Activated effector memory CD4-positive, alpha-beta T cell treated with Interleukin-2 at 50 U/mL for 16 hours (primary cell): ENCODE data around the gene XIST.
"Not testable (repeated sequence)": the region's sequence is repeated elsewhere in the genome, so short reads cannot be mapped to it uniquely, and the experiment has no call there.

Experiments used
- DNase-seq: peaks from one replicate; pipeline ENCODE4 v3.0.0-alpha.2; 2020

XIST gene

DNA sequence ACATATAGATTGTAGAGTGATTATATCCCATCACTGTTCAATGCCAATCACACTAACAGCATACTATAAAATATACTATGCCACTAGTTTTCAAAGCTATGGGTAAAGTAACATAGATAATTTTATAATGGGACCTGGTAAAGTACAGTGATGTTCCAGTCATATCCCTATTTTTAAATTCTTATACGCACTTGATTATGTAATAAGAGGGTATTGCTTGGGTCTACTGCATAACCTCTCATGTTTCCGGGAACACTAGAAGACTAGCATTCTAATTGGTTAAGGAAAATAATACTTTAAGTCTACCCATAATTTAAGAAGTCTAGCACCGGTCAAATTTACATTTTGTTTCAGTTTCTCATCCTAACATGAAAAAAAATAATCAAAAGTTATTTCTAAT lies 14.4 kb downstream of the XIST start:
- no peak for DNase-seq

DNA sequence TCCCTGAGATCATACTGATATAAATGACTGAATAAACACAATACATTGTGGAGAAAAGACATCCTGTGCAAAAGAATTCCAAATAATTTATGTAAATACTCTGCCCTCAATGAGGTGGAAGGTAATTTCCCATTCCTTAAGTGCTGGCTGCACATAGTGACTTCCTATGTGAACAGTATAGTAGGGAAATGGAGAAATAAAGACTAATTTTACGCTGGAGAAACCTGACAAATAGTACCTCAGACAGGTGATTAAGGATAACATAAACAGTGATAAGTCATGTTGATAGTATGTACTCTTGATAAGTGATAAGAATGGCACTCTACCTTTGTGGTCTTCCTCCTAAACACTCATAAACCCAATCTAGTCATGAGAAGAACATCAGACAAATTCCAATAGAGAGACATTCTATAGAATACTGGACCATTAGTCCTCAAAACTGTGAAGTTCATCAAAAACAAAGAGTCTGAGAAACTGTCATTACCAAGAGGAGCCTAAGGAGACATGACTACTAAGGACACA lies 15.5 kb downstream of the XIST start:
- DNase-seq = no peak

DNA sequence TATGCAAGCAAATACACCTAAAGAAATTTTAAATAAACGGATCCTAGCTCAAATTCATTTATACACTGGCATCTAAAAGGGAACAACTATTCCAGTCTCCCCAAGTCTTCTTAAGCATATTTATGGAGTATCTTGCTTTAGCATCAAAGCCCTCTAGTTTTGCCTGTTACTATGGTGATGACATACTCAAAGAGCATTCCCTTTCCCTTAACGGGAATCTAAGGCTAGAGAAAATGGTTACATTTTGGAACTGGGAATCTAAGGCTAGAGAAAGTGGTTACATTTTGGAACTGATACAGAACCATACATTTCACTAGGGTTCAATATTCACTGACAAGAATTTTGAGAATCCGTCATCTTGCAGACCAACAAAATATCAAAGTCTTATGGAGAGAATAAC lies 18.3 kb downstream of the XIST start:
- DNase-seq = no peak

DNA sequence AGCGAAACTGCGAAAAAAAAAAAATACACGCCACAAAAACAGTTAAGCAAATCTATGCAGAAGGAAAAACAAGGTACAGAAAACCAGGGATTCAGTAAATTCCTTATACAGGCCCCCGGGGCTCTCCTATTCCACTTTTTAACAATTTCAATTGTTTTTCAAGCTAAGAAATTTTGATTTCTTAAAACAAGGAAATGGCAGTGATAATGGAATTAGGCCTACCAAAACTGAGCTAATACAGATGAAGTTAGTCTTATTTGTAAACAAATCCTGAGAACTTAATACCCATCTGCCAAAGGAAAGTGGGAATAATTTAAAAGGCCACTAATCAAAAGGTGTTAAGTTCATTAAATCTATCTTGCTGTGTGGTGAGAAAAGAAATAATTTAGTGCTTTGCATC lies 20.2 kb downstream of the XIST start:
- DNase-seq = no peak

DNA sequence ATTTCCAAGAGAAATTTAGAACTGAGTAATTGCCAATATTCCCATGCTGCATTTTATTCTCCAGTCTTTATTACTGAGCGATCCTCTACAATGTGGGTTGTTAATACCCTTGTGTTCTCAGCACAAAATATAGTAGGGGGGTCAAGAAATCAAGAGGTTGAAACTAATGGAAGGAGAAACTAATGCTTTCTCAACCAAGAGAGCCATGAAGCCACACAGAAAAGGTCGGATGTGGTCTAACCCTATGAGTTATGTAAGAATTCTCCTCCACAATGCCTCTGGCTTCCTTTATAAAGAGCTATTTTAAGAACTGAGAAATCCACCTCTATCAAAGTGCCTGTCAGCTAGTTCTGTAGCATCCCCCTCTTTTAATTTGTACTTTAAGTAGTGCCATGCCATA lies 21.0 kb downstream of the XIST start:
- no peak for DNase-seq

DNA sequence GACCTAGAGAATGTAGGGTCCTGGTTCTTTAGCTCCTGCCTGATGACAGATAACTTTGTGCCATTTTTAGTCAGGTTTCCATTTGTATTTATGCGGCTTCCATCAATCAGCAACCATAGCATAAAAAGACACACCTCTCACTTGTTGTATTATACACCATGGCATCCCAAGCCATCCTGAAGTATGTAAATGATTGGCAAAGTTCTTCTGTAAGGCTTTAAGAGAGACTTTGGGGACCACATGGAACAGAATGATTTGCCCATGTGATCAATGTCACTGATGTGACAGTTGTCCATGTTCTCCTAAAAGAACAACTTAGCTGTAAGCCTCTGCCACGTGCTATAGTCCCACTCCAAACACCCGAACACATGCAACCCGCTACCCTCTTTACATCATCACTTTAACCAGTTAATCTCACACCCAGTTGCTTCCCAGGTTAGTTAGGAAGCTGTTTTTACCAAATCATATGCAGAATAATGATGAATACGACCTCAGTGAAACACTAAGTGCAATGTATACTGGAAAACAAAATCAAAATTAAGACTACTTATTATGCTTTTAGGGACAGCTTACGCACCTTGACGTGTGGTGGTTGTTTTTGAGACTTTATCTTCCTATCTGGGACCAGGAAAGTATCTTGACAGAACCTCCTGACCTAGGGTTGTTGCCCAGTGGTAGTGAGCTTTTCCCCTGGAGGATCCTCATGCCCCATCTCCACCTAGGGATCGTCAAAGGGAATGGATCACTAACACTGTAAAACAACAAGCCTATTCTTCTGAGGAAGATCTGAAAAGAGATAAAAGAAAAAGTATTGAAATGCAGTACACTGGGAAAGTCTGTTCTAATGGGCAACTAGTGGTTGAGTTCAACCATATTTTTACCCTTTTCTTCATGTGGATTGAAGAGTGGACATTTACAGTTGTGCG lies 21.8 kb downstream of the XIST start:
- no peak for DNase-seq

DNA sequence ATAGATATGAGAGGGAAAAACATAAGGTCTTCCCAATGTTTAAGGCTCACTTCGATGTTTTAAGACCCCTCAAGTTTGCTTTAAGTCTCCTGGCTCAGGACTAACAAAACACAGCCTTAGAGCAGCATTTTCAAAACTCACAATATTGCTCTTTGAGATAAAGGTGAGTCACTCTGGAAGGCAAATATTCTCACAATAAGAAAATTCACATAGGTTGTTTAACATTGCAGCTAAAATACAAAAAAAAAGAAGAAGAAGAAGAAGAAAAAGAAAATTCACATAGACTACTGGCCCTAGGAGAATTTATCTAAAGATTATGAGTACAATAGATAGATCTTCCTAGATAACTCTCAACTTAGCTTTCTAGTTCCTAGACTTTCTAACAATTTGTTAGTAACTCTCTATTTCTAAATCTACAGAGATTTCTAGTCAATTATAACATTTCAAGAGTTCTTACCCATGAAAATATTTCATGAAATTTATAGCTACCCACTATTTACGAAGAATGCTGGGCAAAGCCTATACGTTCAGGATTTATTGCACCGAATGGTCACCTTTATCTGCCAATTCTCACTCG lies 22.5 kb downstream of the XIST start:
- no peak for DNase-seq

DNA sequence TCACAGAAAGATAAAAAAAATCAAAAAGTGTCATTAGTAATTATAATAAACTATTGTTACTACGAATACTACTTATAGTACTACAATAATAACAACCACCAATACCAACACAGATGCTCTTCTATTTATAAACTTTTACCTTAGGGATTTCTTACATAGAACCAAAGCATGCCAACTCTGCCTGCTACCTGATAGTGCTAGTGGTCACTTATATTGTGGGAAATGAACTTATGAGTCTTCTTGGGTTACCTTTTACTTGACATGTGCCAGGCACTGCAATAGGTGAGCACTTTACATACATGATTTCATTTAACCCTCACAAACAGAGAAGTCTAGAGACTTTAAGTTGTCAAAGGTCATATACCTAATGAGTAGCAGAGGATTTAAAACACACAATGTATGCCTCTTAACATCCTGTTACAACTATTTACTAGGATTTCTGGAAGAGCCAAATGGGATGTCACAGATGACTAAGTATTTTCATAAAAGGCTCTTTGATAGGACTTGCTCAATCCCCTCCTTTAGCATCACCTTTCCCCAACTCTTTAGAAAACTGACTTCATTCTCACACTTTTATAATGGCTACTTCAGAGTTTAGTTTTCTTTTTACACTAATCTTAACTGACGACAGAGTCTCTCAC lies 24.3 kb downstream of the XIST start:
- no peak for DNase-seq

DNA sequence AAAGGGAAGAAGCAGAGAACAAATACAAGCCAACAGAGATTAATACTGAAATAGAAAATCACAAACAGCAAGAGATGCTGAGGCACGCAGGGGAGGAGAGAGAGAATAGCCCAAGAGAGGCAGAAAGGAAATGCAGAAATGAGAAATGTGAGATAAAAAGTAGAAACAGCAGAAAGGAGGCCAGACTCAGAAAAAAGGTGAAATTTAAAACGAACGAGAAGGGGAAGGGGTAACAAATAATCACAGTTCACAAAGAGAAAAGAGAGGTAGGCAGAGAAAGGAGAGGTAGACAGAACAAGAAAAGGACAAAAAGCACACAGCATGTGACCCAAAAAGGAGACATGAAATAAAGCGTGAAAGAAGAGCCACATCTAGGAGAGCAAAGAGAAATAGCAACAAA lies 25.1 kb downstream of the XIST start:
- no peak for DNase-seq

DNA sequence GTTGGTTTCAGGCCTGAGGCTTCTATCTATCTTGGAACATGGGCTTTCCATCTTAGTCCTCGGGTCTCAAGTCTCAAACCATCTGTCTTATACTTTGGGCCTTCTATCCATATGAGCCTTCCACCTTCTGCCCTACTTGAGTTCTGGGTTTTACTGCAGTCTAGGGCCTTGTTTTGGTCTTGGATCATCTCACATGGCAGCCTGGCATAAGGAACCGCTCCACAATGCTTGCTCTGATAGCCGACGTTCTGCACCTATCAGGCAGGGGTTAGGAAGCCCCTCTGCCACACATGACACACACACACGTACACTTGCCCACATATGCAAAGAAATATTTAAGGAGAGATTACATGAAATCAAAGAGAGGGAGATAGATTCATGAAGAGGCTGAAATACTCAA lies 25.5 kb downstream of the XIST start:
- DNase-seq = no peak

DNA sequence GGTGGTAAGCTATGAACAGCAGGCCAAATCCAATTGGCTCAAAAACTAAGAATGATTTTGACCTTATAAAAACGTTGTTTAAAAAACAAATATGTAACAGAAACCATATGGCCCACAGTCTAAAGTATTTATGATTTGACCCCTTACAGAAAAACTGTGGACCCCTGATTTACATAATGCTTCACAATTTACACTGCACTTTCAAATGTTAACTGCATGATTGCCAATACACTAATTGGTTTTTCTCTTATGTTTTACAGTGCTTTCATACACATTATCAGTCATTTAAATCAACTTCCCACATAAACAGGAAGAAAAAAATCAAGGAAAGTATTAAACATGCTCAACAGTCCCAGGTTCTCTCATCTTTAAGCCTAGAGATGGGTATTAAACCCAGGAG lies 26.9 kb downstream of the XIST start:
- no peak for DNase-seq

DNA sequence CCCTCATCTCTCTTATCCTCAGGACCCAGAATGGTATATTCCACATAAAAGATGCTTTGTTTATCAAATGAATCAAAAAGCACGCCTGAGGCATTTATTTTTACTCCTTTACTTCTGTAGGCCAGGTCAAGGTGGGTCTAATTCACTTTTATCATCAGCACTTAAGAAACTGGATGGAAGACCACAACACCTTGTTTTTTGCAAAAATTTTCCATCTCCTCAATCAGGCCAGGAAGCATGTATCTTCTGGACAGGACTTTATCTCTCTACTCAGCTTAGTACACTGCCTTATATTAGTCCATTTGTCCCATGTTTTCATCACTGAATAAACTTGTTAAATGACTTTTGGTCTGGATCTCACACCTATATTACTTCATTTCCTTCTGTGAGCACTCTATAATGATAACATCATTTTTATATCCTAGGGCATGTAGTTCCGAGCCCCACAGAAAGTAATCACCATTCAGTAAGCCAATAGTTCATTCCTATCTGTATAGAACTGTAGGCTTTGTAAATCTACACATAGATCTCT lies 29.0 kb downstream of the XIST start:
- no peak for DNase-seq

DNA sequence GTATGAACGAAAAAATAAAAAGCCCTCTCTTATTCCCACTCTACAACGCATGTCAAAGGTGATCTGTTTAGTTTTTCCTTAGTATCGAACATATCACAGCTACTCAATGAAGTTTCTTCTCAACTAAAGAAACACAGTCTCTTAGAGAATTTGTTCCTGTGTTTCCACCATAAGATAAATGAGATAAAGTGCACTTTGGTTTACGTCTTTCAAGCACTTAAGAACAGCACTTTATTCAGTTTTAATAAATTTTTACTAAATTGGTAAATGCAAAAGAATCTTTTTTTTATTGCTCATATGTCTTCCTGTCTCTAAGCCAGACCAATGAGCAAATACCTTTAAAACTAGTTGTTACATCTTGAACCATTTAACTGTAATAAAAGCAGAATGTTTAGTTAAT lies 29.7 kb downstream of the XIST start:
- no peak for DNase-seq

DNA sequence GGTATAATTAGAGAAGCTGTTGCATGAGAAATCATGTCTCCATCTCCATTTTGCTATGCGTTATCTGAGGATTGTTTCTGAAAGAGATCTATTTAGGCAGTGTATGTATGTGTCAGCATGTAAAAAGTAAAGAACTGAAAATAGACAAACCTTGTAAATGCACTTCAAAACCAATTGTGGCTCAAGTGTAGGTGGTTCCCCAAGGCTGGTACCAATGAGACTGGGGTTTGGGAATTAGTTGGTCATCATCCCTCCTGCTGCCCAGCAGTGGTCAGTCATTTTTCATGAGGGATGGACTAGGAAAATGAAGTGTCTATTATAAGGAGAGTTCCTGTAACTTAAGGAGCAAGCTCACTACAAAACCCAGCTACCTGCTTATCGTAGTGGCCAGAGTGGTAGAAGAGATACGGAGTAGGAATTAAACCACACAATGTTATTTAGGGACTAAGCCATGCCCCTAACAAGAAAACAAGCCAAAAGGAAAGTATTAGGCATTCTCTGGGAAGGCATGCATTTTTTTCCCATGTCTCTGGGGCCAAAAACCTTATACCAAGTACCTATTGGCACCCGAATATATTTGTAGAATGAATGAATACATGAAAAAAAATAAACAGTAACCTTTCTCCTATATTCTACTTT lies 30.5 kb downstream of the XIST start:
- DNase-seq = no peak

DNA sequence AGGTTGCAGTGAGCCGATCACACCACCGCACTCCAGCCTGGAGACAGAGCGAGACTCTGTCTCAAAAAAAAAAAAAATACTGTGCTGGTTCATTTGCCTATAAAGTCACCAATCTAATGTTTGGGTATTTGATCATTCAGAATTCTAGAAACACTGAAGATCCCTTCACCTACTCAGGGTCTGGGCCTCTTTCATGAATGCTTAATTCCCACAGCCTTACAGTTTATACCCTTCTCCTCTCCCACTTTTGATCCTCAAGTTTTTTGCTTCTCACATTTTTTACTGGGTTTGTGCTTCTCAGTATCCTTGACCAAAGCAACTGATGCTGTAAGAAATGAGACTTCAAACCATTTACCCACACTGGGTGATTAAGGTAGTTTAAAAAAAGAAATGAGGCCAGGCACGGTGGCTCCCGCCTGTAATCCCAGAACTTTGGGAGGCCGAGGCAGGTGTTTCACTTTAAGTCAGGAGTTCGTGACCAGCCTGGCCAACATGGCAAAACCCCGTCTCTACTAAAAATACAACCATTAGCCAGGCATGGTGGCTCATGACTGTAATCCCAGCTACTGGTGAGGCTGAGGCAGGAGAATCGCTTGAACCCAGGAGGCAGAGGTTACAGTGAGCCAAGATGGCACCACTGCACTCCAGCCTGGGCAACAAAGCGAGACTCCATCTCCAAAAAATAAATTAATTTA lies 32.5 kb downstream of the XIST start:
- not testable (repeated sequence) for DNase-seq

DNA sequence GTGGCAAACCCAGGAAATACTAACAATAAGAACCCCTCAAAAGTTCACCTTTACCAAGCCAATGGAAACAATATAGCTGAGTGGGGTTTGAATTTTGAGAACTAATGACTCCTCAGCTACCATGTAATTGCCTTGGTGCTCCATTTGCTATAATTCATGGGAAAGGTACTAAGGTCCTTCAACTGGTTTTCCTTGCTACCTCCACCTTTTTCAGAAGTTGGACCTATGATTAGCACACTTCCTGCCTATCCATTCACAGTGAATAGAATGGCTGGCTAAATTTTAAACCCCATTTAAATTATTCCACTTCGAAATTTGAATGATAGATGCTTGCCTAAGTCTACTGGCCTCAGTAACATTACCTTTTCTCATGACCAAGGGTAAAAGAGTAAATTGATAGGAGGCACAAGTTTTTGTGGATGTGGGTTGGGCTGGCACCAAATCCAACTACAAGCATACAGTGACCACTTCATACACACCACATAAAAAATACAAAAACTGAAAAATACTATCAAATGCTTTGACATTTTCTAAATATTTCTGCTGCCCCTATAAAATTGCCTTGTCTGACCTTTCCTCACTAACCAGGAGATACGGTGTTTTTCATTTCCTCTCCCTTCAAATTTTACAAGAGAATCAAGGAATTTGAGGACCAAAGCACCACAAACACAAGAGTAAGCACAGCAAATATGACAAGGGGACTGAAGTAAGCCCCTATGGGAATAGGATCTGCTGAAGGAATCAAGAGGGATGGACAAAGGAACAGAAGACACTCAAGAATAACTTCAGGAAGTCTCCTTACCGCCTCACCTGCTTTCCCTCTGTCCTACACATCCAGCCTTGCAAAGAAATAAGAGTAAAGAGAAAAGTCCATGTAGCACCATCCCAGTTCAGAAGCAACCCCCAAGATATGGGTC lies 34.1 kb downstream of the XIST start:
- DNase-seq = no peak

DNA sequence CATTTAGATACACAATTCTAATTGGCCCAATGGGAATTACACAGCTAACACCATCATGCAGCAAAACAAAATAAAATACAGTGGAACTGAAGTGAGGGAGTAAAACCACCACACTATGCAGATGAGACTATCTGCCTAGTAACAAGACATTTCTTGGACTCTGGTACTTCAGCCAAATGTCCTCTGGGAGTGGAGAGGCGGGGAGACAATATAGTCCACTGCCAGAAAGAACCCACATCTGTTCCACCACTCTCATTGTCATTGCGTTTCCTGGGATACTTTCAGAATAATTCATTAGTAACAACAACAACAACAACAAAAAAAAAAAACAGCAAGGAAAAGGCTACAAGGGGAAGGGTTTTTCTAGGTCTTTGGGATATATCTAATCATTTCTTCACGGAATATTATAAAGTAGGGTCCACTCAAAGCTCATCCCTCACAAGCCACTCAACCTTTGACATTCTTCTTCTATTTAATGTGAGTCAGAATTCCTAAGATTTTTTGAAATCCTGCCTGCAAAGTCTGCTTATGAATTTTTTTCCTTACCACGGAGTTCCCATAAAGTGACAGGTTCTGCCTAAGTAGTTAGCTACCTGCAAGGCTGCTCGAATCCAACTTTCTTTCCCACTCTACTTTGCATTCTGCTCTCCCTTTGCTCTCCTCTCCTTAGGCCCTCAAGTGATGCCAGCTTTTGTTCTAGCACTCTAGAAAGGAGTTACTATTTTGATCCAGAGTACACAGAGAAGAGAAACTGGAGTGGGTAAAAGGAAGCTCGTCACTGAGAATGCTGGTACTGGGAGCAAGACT lies 34.9 kb downstream of the XIST start:
- no peak for DNase-seq

DNA sequence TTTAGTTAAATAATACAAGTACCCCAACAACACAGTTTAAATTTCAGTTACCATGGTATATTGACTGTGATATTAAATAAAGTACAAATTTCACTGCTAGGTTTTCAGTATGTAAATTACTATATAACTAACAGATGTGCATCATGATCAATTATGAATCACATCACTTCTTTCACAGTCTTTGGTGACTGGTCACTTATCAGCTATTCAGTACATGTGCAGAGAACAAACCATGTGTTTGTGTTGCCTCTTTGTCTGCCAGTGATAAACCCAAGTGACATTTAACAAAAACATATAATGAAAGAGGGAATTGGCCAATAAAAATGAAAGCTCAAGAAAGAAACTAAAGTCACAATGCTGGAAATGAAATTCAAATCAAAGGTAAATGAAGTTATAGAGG lies 40.3 kb downstream of the XIST start:
- DNase-seq = no peak

DNA sequence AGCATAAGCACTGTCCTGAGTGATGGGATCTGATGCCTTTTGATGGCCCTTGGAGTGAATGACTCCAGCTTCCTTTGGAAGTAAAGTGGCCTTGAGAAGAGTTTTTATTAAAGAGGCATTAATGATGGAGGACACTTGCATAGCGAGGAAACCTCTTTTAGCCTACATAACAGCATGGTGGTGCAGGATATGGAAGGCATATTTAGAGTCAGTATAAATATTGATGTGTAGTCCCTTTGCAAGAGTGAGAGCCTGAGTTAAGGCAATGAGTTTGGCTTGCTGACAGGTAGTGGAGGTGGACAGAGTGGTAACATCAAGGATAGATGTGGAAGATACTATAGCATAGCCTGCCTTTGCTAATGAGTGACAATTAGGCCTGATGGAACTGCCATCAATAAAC lies 48.4 kb downstream of the XIST start:
- DNase-seq = not testable (repeated sequence)

DNA sequence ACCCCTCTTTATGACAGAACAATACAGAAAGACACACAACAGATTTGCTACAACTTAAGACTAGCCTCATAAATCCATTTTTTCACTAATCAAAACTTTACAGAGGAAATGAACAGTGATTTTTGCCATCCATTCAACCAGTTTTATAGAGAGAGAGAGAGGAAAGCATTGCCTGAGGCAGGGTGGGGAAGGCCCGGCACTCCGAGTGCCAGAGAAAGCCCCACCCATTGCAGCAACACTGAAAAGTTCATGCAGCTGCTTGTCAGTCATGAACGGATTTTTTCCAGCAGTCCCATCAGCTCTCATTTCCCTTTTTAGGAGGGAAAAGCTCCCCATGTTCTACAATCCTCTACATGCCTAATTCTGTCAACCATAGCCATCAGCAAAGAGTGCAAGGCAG lies 52.6 kb downstream of the XIST start:
- DNase-seq = no peak

DNA sequence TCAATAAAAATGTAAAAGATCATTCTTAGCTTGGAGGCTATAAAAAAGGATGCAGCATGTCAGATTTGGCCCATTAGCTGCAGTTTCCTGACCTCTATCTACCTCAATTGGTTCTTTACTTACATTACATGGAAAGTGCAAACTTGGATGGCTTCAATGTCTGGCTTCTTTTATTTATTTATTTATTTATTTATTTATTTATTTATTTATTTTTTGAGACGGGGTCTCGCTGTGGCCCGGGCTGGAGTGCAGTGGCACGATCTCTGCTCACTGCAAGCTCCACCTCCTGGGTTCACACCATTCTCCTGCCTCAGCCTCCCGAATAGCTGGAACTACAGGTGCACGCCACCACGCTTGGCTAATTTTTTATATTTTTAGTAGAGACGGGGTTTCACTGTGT lies 60.0 kb downstream of the XIST start:
- DNase-seq = not testable (repeated sequence)
